ENCODE measurements around the gene HNRNPUL2.

HNRNPUL2 gene

DNA sequence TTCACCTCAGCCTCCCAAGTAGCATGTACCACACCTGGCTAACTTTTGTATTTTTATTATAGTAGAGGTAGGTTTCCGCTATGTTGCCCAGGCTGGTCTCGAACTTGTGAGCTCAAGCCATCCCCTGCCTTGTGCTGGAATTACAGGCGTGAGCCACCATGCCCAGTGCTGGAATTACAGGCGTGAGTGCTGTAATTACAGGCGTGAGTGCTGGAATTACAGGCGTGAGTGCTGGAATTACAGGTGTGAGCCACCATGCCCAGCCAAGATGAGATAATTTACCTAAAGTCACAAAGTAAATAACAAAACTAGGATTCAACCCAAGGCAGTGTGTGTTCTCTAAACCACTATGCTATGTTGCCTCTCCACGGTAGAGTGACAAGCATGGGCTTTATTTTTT, 44.7 kb downstream of the HNRNPUL2 start:
- Histone ChIP-seq H3K9me2 (replicated peaks; ENCODE audit: insufficient read depth, low read length) (no peaks in the 10 kb centered on the region), H3K79me2 (ENCODE audit: low read length) (peaks cover 17% of the 10 kb centered on the region), H4K20me1 (ENCODE audit: insufficient read depth, low read length) (no peaks in the 10 kb centered on the region), H3K27ac (ENCODE audit: low read length) (no peak overlapping the region), H3K27me3 (replicated peaks; ENCODE audit: insufficient read depth, low read length) (no peaks in the 10 kb centered on the region), H3K4me1 (ENCODE audit: low read length) (peaks cover 7% of the 10 kb centered on the region; the same call in 1 of the 2 replicates), H2AFZ (ENCODE audit: low read length) (no peak overlapping the region), H3K36me3 (replicated peaks; ENCODE audit: insufficient read depth, low read length) (no peaks in the 10 kb centered on the region), H3F3A (ENCODE audit: insufficient read depth, low read length) (0 out of 2 replicates have a peak, but pooled peaks cover 3% of the 10 kb centered on the region), H3K4me2 (ENCODE audit: low read depth, low read length) (no peak overlapping the region), H3K4me3 (ENCODE audit: low read length) (no peak overlapping the region), H3K9me3 (replicated peaks; ENCODE audit: insufficient read depth, low read length) (no peaks in the 10 kb centered on the region), H3K9ac (ENCODE audit: low read length) (no peak overlapping the region)
- TF ChIP-seq, protein P1, sequence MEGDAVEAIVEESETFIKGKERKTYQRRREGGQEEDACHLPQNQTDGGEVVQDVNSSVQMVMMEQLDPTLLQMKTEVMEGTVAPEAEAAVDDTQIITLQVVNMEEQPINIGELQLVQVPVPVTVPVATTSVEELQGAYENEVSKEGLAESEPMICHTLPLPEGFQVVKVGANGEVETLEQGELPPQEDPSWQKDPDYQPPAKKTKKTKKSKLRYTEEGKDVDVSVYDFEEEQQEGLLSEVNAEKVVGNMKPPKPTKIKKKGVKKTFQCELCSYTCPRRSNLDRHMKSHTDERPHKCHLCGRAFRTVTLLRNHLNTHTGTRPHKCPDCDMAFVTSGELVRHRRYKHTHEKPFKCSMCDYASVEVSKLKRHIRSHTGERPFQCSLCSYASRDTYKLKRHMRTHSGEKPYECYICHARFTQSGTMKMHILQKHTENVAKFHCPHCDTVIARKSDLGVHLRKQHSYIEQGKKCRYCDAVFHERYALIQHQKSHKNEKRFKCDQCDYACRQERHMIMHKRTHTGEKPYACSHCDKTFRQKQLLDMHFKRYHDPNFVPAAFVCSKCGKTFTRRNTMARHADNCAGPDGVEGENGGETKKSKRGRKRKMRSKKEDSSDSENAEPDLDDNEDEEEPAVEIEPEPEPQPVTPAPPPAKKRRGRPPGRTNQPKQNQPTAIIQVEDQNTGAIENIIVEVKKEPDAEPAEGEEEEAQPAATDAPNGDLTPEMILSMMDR (IDR thresholded peaks at IDR 0.05; ENCODE audit: low read length), result no peak
- no peak for TF ChIP-seq EZH2phosphoT487 (IDR thresholded peaks at IDR 0.05; ENCODE audit: low read length)
- TF ChIP-seq EZH2 (optimal IDR thresholded peaks at IDR 0.05; ENCODE audit: low read depth, low read length), result no peak
- no peak for DNase-seq

DNA sequence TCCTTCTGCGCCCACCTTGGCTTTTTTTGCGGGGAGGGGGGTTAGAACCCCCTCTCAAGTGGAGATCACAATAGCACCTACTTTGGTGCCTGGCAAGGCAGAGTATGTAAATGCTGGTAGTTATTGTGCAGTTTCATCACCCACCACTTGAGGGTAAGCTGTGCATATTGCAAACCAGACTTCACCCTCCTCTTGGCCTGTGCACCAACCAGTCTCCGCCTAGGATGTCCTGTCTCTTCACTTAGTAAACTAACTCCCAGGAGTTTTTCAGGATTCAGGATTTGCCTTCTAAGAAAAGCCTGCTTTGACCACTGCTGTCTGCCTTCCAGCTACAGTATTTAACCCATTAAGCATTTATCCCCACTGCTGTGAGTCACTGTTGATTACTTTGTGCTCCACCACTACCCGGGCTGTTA, 46.4 kb downstream of the HNRNPUL2 start:
- peak; percentile 77 for DNase-seq
- H3K79me2 ChIP-seq (ENCODE audit: low read length), result peaks cover 28% of the 10 kb centered on the region
- peaks cover 10% of the 10 kb centered on the region; the same call in 1 of the 2 replicates for H3F3A ChIP-seq (ENCODE audit: insufficient read depth, low read length)
- no peak overlapping the region for H3K9ac ChIP-seq (ENCODE audit: low read length)
- H3K27me3 ChIP-seq (replicated peaks; ENCODE audit: insufficient read depth, low read length), result no peaks in the 10 kb centered on the region
- no peak overlapping the region for H3K27ac ChIP-seq (ENCODE audit: low read length)
- no peaks in the 10 kb centered on the region; the same call in 1 of the 2 replicates for H3K36me3 ChIP-seq (replicated peaks; ENCODE audit: insufficient read depth, low read length)
- no peaks in the 10 kb centered on the region for H3K9me3 ChIP-seq (replicated peaks; ENCODE audit: insufficient read depth, low read length)
- peak overlapping the region; percentile 52 for H2AFZ ChIP-seq (ENCODE audit: low read length)
- peak overlapping the region; percentile 17; the same call in 1 of the 2 replicates for H3K4me2 ChIP-seq (ENCODE audit: low read depth, low read length)
- no peak overlapping the region for H3K4me3 ChIP-seq (ENCODE audit: low read length)
- TF ChIP-seq, protein P1 (IDR thresholded peaks at IDR 0.05; ENCODE audit: low read length), result peak; percentile 71
- no peak for TF ChIP-seq EZH2phosphoT487 (IDR thresholded peaks at IDR 0.05; ENCODE audit: low read length)
- H4K20me1 ChIP-seq (ENCODE audit: insufficient read depth, low read length), result no peaks in the 10 kb centered on the region
- peaks cover 10% of the 10 kb centered on the region; the same call in 1 of the 2 replicates for H3K4me1 ChIP-seq (ENCODE audit: low read length)
- H3K9me2 ChIP-seq (replicated peaks; ENCODE audit: insufficient read depth, low read length), result no peaks in the 10 kb centered on the region

DNA sequence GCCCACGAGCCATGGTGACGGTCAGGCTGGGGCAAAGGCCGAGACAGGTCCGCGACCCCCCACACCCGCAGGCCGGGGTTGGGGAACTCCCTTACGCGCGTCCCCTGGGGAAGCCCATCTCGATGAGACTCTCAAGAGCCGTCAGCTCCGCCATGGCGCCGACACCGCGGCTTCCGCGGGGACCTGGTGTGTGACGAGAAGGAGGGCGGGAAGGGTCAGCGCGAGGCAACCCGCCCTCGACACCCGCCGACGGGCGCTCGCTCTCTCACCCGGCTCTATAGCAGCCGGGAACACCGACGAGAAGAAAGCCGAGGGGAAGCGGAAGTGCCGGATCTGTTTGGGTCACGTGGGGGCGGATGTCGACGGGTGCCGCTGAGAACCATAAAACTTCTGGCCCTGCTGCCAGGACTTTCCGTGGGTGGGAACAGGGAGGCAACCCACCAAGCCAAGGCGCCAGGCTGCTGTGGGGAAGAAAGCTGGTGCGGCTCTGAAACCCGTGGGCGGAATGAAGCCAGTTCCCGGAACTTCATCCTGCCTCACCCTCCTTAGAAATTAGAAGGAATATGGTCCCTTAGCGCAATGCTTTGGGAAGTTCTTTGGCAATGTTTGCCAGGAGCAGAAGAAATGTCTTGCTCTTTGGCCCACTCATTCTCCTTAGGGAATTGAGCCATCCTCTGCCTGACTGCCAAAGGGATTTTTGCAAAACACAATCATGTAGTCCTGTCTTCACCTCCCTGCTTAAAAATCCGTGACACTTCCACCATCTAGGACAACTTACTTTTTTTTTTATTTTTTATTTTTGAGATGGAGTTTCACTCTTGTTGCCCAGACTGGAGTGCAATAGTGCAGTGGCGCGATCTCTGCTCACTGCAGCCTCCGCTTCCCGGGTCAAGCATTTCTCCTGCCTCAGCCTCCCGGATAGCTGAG, 48.2 kb downstream of the HNRNPUL2 start, which contains the start of gene UBXN1:
Gene UBXN1, minus strand, starts transcription at position 304 of the 927 bp plus-strand sequence. Its CDS starts 150 bp downstream, at position 154.
- H3K9me2 ChIP-seq (replicated peaks; ENCODE audit: insufficient read depth, low read length), result no peaks in the 10 kb centered on the region
- DNase-seq, result peak; percentile 87
- H3F3A ChIP-seq (ENCODE audit: insufficient read depth, low read length), result peaks cover 10% of the 10 kb centered on the region; the same call in 1 of the 2 replicates
- no peaks in the 10 kb centered on the region for H4K20me1 ChIP-seq (ENCODE audit: insufficient read depth, low read length)
- H3K79me2 ChIP-seq (ENCODE audit: low read length), result peaks cover 38% of the 10 kb centered on the region
- H3K9ac ChIP-seq (ENCODE audit: low read length), result peak within 1 kb of the TSS; percentile 90
- H2AFZ ChIP-seq (ENCODE audit: low read length), result peak within 1 kb of the TSS; percentile 97
- H3K27me3 ChIP-seq (replicated peaks; ENCODE audit: insufficient read depth, low read length), result no peaks in the 10 kb centered on the region
- H3K4me3 ChIP-seq (ENCODE audit: low read length), result peak within 1 kb of the TSS; percentile 98
- H3K4me2 ChIP-seq (ENCODE audit: low read depth, low read length), result peak within 1 kb of the TSS; percentile 93
- H3K9me3 ChIP-seq (replicated peaks; ENCODE audit: insufficient read depth, low read length), result no peaks in the 10 kb centered on the region
- TF ChIP-seq EZH2phosphoT487 (IDR thresholded peaks at IDR 0.05; ENCODE audit: low read length) (no peak), EZH2 (optimal IDR thresholded peaks at IDR 0.05; ENCODE audit: low read depth, low read length) (no peak)
- TF ChIP-seq, protein P1 (IDR thresholded peaks at IDR 0.05; ENCODE audit: low read length), result no peak
- H3K4me1 ChIP-seq (ENCODE audit: low read length), result peaks cover 10% of the 10 kb centered on the region; the same call in 1 of the 2 replicates
- peak within 1 kb of the TSS; percentile 47; the same call in 1 of the 2 replicates for H3K27ac ChIP-seq (ENCODE audit: low read length)
- no peaks in the 10 kb centered on the region; the same call in none of the 2 replicates for H3K36me3 ChIP-seq (replicated peaks; ENCODE audit: insufficient read depth, low read length)
